ENCODE data around the gene LOC101059915.
"Not testable (repeated sequence)": the region's sequence is repeated elsewhere in the genome, so short reads cannot be mapped to it uniquely, and the experiment has no call there.

Gene LOC101059915

DNA sequence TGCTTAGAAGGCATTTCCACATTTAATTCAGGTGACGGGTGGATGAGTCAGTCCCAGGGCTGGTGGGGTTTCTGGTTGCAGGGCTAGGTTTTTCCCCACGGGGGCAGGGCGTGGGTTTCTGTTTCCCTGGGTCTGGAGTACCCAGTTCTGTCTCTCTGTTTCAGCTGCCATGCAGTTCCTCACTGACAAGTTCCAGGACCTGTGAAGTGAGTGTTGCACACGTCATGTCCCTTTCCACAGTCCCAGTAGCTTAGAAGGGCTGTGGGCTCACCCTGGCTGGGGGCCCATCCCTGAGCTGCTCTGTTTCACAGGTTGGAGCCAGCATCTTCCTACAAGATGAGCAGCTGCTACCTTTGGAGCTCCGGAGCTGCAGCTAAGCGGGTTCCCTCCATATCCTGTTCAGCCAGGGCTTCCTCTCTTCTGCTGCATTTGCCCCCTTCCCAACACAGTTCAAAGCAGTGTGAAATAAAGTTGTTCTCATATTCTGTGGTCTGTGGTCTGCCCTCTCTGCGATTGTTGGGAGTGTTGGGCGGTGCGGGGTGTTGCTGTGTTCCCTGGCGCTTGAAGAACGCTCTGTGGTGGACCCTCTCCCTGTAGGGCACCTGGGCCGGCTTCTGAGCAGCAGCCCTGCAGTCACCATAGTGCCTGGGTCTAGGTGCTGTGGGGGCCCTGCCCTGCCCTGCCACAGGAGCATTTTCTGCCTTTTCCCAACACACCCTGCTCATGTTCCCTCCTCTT is 3.9 kb downstream of the LOC101059915 start:
- no peak overlapping the region for H3K4me3 ChIP-seq (ENCODE audit: low read depth, low read length)

DNA sequence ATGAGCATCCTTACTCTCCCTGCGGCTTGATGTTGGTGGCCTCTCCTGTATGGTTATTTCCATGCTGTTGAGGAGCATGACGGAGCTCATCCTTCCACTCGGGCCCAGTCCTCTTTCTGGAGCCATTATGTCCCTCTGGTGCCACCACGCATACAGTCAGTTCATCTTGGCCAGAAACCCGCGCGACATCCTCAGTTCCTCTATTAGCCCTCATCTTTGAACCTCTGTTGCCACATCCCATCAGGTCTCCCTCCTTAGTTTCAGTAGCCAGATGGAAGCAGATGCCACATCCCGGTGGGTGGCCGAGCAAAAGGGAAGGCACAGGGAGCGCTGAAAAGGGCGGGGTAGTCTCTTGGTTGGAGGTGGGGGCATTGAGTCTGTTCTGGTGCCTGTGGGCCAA is 4.6 kb downstream of the LOC101059915 start:
- no peak overlapping the region for H3K4me3 ChIP-seq (ENCODE audit: low read depth, low read length)

DNA sequence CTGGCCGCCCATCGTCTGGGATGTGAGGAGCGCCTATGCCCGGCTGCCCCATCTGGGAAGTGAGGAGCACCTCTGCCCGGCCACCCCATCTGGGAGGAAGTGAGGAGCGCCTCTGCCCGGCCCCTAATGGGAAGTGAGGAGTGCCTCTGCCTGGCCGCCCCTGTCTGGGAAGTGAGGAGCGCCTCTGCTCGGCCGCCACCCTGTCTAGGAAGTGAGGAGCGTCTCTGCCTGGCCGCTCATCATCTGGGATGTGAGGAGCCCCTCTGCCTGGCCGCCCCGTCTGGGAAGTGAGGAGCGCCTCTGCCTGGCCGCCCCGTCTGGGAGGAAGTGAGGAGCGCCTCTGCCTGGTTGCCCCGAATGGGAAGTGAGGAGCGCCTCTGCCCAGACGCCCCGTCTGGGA is 8.3 kb downstream of the LOC101059915 start:
- H3K4me3 ChIP-seq (ENCODE audit: low read depth, low read length), result not testable (repeated sequence)

DNA sequence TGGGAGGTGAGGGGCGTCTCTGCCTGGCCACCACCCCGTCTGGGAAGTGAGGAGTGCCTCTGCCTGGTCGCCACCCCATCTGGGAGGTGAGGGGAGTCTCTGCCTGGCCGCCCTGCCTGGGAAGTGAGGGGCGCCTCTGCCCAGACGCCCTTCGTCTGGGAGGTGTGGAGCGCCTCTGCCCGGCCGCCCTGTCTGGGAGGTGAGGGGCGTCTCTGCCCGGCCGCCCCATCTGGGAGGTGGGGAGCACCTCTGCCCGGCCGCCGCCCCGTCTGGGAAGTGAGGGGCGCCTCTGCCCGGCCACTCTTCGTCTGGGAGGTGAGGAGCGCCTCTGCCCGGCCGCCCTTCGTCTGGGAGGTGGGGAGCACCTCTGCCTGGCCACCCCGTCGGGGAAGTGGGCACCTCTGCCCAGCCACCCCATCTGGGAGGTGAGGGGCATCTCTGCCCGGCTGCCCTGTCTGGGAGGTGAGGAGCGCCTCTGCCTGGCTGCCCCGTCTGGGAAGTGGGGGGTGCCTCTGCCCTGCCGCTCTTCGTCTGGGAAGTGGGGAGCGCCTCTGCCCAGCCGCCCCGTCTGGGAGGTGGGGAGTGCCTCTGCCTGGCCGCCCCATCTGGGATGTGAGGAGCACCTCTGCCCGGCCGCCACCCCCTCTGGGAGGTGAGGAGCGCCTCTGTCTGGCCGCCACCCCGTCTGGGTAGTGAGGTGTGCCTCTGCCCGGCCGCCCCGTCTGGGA is 8.9 kb downstream of the LOC101059915 start:
- H3K4me3 ChIP-seq (ENCODE audit: low read depth, low read length), result not testable (repeated sequence)

DNA sequence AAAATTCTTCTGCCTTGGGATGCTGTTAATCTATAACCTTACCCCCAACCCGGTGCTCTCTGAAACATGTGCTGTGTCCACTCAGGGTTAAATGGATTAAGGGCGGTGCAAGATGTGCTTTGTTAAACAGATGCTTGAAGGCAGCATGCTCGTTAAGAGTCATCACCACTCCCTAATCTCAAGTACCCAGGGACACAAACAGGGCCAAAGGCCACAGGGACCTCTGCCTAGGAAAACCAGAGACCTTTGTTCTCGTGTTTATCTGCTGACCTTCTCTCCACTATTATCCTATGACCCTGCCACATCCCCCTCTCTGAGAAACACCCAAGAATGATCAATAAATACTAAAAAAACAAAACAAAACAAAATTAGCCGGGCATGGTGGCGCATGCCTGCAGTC is 9.8 kb downstream of the LOC101059915 start:
- H3K4me3 ChIP-seq (ENCODE audit: low read depth, low read length), result not testable (repeated sequence)

DNA sequence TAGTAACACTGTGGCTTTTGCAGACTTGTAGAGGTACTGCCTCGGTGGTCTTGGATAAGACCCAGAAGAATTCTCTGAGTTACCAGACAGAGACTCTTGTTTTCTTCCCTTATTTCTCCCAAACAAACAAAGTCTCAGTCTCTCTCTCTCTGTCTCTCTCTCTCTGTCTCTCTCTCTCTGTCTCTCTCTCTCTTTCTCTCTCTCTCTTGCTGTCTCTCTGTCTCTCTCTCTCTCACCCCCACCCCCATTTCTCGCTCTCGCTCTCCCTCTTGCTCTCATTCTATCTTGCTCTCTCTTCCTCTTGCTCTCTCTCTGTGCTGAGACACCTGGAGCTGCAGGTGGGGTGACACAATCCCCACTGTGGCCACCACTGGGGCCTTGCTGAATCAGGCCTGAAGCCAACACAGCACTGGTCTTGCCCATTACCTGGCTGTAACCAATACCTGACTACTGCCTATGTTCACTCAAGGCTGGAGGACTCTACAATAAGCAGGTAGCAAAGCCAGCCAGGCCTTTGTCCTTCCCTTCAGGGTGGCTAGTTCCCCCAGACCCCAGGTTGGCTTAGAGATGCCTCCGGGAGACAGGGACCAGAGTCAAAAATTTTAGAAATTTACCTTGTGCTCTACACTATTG is 12.3 kb downstream of the LOC101059915 start:
- no peak overlapping the region for H3K4me3 ChIP-seq (ENCODE audit: low read depth, low read length)

DNA sequence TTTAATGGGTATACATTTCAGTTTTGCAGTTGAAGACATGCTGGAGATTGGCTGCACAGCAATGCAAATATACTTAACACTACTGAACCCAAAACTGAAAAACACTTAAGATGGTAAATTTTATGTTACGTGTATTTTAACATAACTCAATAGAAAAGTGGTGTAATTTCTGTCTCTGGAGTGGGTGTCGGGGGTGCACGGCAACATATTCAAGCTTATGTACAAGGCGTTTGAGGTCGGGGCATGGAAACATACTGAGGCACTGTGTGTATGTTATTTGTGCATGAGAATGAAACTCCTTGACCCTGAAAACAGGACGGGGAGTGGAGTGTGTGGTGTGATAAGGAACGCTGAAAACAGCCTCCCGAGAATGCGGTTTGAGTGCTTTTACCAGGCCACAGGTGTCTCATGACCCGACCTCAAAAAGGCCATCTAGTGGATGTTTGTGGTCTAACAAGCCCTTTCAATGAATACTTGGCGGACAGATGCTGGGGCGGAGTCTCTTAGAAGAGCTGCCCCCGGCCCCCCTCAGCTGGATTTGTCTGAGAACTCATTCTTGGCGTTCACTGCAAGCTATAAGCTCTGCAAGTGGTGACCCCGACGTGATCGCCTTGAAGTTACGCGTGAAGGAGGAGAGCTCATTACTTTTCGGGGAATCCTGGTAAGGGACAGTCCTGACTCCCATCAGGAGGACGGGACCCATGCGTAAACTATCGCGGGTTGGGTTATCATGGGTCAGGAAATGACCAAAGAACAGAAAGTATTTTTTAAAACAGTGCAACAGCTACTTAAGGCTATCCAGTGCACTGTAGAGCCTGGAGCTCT is 29.5 kb downstream of the LOC101059915 start:
- H3K4me3 ChIP-seq (ENCODE audit: low read depth, low read length), result not testable (repeated sequence)

DNA sequence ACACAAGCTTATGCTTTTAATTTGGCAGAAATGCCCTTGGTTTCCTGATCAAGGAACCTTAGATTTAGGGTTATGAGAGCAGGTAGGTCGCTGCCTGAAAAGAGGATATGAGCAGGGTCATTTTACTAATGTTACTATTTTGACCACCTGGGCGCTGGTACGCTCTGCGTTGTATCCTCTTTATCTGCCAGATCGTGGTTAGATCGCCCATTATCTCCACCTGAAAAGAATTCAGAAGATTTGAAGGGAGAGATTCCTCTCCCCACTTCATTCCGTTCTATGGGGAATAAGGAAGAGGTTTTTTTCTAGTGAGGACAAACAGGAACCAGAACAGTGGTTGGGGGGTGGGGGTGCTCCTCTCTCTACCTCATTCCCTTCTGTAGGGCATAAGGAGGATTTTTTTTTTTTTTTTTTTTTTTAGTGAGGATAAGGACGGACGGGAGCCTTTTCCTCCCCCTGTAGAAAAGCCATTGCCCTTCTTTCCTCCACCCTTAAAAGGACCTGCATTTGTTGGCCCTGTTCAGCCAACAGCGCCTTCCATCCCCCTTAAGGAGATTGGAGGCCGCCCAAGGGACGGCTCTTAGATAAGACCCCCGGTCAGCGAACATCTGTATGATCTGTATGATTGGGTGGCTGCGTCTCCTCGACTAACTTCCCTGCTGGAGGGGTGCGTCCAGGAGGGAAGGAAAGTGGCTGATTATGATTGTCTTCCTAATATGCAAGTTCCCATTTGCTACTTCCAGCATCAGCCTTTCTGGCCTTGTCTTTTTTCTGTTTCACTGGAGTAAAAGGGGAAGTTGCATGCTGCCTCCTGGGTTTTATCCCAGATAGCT is 30.3 kb downstream of the LOC101059915 start:
- not testable (repeated sequence) for H3K4me3 ChIP-seq (ENCODE audit: low read depth, low read length)

DNA sequence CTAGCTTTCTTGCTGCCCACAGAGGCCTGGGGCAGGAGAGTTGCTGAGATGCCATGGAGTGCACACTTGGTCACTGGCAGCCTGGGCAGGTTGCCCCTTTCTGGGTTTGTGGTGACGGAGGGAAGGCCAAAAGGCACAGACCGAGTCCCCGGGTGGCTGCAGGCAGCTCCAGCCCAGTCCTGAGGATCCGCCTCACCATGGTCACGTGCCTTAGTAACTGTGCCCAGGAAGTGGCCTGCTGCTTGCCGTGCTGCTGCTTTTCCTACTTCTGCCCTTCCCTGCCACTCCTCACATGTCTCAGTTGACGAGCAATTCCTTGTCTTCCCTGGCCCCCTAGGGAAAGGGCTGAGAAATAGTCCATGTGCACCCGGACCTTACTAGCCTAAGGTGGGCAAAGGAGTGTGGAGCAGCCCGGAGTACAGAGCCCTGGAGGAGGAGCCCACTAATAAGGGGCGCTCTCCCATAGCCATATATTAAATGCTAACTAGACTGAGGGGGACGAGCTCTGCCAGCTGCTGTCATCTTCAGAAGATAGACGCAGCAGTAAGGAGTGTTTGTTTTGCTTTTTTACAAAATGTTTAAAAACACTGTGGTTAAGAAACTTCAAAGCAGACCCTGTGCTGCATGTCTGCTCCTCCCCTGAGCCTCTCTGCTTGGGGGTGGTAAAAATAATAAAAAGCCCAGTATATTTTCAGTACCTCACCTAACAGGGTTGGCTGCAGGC is 31.1 kb downstream of the LOC101059915 start:
- not testable (repeated sequence) for H3K4me3 ChIP-seq (ENCODE audit: low read depth, low read length)

DNA sequence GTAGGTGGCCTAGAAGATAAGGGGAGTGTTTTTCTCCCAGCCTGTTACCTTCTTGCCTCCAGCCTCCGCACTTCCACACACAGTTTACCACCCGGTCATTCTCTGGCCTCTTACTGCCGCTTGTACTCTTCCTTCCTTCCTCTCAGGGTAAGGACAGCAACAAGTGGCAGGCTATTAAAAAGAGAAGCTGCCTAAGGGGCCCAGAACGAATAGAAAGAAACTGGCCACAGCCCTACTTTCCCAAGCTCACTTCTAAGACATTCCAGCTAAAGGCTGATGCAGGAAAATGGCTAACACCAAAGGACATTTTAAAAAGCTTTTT is 31.6 kb downstream of the LOC101059915 start:
- not testable (repeated sequence) for H3K4me3 ChIP-seq (ENCODE audit: low read depth, low read length)

DNA sequence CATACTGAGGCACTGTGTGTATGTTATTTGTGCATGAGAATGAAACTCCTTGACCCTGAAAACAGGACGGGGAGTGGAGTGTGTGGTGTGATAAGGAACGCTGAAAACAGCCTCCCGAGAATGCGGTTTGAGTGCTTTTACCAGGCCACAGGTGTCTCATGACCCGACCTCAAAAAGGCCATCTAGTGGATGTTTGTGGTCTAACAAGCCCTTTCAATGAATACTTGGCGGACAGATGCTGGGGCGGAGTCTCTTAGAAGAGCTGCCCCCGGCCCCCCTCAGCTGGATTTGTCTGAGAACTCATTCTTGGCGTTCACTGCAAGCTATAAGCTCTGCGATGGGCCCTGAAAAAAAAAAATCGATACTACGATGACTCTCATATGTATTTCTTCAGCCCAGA is 35.5 kb downstream of the LOC101059915 start:
- not testable (repeated sequence) for H3K4me3 ChIP-seq (ENCODE audit: low read depth, low read length)

DNA sequence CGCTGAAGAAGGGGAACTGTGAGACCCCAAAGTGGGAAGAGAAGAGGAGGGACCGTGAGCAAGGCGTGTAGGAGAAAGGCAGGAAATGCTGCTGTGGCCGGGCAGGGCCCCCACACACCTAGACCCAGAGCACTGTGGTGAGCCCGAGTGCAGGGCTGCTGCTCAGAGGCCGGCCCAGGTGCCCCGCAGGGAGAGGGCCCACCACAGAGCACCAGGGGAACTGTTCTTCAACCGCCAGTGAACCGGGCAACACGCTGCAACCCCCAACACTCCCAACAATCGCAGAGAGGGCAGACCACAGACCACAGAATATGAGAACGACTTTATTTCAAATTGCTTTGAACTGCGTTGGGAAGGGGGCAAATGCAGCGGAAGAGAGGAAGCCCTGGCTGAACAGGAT is 46.7 kb downstream of the LOC101059915 start:
- not testable (repeated sequence) for H3K4me3 ChIP-seq (ENCODE audit: low read depth, low read length)

DNA sequence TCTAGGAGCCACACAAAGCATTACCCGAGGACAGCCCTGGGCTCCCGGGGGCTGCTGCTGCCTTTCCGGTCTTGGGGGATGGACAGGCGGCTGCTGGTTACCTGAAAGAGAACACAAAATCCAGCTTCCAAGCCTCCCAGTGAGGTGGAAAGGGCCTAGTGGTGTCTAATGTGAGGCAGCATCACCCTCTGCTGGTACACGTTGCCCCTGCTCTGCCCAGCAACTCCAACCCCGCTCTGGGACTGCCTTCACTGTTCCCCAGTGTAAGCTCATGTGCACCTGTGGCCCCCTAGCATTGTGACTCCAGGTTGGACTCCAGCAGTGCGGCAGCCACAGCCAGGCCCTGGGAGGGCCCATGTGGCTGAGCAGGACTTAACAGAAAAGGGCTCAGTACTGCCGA is 48.2 kb downstream of the LOC101059915 start:
- H3K4me3 ChIP-seq (ENCODE audit: low read depth, low read length), result not testable (repeated sequence)

DNA sequence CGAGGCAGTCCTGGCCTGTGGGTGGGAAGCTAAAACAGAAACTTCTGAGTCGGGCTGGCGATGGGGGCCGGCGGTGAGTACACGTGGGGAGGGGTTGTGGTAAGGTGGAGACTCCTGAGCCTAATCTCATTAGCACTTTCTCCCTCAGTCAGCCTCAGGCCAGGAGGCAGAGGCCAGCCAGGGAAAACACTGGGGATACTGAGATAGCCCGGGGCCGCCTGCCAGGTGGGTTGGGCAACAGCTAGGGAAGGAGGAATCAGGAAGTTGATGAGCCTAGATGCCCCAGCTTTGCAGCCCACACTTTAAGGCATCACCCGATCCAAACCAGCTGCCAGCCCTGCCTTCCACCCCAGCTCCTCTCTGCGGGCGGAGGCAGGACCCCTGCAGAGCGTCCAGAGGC is 49.0 kb downstream of the LOC101059915 start:
- H3K4me3 ChIP-seq (ENCODE audit: low read depth, low read length), result not testable (repeated sequence)

DNA sequence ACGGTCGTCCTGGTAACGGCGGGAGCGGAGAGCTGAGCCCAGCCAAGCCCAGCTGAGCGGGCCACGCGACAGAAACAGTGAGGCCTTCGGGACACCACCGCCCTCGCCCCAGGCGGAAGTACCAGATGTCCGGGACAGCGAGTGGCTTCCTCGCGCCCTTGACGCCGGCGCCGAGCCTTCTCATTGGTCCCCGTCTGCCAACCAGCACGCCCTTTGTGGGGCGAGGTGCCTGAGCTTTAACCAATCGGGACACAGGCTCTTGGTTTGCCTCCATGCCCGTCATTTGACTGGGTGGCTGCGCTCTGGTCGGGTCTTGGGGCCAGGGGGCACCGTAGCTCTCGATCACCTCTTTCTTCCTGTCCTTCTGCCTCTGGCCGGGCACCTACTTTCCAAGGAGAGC is 50.8 kb downstream of the LOC101059915 start, which contains the start of gene CXorf49:
Gene CXorf49 (minus strand): TSS at position 101 of the 400 bp plus-strand sequence. CDS start 134 bp downstream, outside the sequence.
- not testable (repeated sequence) for H3K4me3 ChIP-seq (ENCODE audit: low read depth, low read length)

DNA sequence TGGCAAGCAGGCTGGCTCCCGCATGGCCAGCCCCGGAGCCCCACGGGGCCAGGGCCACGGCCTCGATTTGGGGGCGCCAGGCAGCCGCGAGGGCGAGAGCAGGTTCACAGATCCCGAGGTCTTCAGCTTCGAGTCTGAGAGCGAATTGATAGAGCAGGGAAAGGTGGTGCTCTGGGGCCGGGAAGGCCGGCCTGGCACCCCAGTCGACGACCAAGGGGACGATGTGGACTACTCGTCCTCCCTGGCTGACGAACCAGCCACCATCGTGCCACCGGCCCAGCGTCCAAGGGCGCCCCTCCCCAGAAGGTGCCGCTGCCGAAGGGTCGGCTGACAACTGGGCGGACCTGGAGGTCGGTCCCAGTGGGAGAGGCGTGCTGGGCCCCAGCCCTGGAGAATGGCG is 51.8 kb downstream of the LOC101059915 start:
- H3K4me3 ChIP-seq (ENCODE audit: low read depth, low read length), result not testable (repeated sequence)

DNA sequence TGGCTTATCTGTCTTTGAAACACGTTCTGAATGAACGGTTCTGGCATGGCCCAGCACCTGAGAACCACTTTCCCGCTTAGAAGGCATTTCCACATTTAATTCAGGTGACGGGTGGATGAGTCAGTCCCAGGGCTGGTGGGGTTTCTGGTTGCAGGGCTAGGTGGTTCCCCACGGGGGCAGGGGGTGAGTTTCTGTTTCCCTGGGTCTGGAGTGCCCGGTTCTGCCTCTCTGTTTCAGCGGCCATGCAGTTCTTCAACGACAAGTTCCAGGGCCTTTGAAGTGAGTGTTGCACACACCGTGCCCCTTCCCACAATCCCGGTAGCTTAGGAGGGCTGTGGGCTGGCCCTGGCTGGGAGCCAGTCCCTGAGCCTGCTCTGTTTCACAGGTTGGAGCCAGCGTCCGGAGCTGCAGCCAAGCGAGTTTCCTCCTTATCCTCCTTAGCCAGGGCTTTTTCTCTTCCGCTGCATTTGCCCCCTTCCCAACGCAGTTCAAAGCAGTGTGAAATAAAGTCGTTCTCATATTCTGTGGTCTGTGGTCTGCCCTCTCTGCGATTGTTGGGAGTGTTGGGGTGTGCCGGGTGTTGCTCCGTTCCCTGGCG is 53.0 kb downstream of the LOC101059915 start:
- not testable (repeated sequence) for H3K4me3 ChIP-seq (ENCODE audit: low read depth, low read length)

Measured in iPS-11a (cell line).